ENCODE results near the gene LCN9.

Gene LCN9

DNA sequence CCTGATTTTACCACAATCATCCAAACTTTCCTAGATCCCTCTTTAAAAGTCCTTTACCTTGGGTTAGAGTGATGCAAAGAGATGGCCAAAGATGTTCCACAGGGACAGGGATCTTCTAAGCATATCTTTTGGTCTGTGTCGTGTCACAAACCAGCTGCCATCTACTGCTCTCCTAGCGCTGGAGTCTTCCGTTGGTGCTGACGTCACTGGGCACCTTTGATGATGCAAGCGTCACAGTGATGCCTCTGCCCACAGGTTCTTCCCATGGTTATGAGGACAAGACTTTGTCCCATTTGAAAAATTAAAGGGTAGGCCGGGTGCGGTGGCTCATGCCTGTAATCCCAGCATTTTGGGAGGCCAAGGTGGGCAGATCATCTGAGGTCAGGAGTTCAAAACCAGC is 22.1 kb upstream of the LCN9 start:
- no peaks in the 10 kb centered on the region for H3K4me1 ChIP-seq (ENCODE audit: low read length)
- H3K79me2 ChIP-seq (ENCODE audit: low read length), result no peaks in the 10 kb centered on the region
- H3K36me3 ChIP-seq (replicated peaks; ENCODE audit: low read depth, low read length), result no peaks in the 10 kb centered on the region
- no peak overlapping the region for H2AFZ ChIP-seq (ENCODE audit: low read depth, low read length)
- H3K4me3 ChIP-seq (ENCODE audit: low read length), result no peak overlapping the region
- H3K9ac ChIP-seq (ENCODE audit: low read length), result no peak overlapping the region
- H3K4me2 ChIP-seq (ENCODE audit: low read length), result no peak overlapping the region
- 0 out of 2 replicates have a peak, but pooled peaks cover 6% of the 10 kb centered on the region for H3K9me3 ChIP-seq (ENCODE audit: insufficient read depth, low read length)
- H4K20me1 ChIP-seq (ENCODE audit: insufficient read depth, low read length), result no peaks in the 10 kb centered on the region
- TF ChIP-seq EZH2phosphoT487 (IDR thresholded peaks at IDR 0.05; ENCODE audit: low read depth) (no peak), CTCF (IDR thresholded peaks at IDR 0.05; ENCODE audit: low read depth, low read length) (no peak)
- no peak overlapping the region for H3K27ac ChIP-seq (ENCODE audit: low read length)
- no peaks in the 10 kb centered on the region for H3K27me3 ChIP-seq (ENCODE audit: low read depth, low read length)

DNA sequence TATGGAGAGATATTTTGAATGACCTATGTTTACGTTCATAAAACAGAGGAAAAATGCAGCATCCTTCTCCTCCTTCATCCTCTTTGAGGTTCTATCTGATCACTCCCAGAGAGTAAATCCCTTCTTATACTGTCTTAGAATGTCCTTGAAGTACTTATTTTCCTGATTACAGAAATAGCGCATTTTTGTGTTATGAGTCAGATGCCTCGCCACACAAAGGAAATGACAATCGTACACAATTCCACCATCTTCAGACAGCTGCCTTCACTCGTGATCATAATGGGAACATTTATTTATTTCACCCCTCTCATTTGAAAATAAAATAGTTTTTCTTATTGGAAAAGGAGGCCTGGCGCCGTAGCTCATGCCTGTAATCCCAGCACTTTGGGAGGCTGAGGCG is 21.4 kb upstream of the LCN9 start:
- Histone ChIP-seq H3K27ac (ENCODE audit: low read length) (no peak overlapping the region), H3K4me2 (ENCODE audit: low read length) (no peak overlapping the region), H3K27me3 (ENCODE audit: low read depth, low read length) (no peaks in the 10 kb centered on the region), H3K9ac (ENCODE audit: low read length) (no peak overlapping the region), H3K36me3 (replicated peaks; ENCODE audit: low read depth, low read length) (no peaks in the 10 kb centered on the region), H3K4me3 (ENCODE audit: low read length) (no peak overlapping the region), H3K79me2 (ENCODE audit: low read length) (no peaks in the 10 kb centered on the region), H3K4me1 (ENCODE audit: low read length) (no peaks in the 10 kb centered on the region), H4K20me1 (ENCODE audit: insufficient read depth, low read length) (no peaks in the 10 kb centered on the region), H3K9me3 (ENCODE audit: insufficient read depth, low read length) (0 out of 2 replicates have a peak, but pooled peaks cover 6% of the 10 kb centered on the region), H2AFZ (ENCODE audit: low read depth, low read length) (no peak overlapping the region)
- TF ChIP-seq CTCF (IDR thresholded peaks at IDR 0.05; ENCODE audit: low read depth, low read length) (no peak), EZH2phosphoT487 (IDR thresholded peaks at IDR 0.05; ENCODE audit: low read depth) (no peak)

DNA sequence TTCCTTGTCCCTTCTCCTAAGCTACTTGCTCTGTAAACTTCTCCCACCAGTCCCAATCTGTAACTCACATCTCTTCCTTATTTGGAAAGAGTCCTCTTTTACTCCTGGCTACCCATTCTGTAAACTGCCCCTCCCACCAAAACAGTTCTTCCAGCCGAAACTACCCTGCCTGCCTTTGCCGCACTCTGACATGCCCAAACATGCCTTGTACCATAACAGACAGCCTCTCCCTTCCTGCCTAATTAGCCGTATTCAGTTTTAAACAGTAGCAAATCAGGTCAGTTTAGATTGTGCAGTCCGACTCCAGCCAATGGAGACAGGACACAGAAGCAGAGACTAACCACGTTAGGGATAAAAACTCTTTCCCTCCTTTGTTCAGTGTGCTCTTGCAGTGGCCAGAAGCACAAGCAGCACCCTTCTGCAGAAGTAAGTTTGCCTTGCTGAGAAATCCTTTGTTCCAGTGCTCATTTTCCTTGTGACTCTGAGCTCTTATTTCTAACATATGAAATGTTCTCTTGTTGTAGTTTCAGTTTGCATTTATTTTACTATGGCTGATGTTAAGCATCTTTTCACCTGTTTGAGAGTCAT is 18.4 kb upstream of the LCN9 start:
- Histone ChIP-seq H3K4me3 (ENCODE audit: low read length) (no peak overlapping the region), H3K79me2 (ENCODE audit: low read length) (no peaks in the 10 kb centered on the region), H3K9me3 (ENCODE audit: insufficient read depth, low read length) (peaks cover 24% of the 10 kb centered on the region; the same call in 1 of the 2 replicates), H2AFZ (ENCODE audit: low read depth, low read length) (no peak overlapping the region), H3K36me3 (replicated peaks; ENCODE audit: low read depth, low read length) (no peaks in the 10 kb centered on the region), H3K4me1 (ENCODE audit: low read length) (no peaks in the 10 kb centered on the region), H3K27ac (ENCODE audit: low read length) (no peak overlapping the region), H4K20me1 (ENCODE audit: insufficient read depth, low read length) (no peaks in the 10 kb centered on the region), H3K4me2 (ENCODE audit: low read length) (no peak overlapping the region), H3K27me3 (ENCODE audit: low read depth, low read length) (no peaks in the 10 kb centered on the region), H3K9ac (ENCODE audit: low read length) (no peak overlapping the region)
- TF ChIP-seq CTCF (IDR thresholded peaks at IDR 0.05; ENCODE audit: low read depth, low read length) (no peak), EZH2phosphoT487 (IDR thresholded peaks at IDR 0.05; ENCODE audit: low read depth) (no peak)

GRCh38 chr9:135647884-135648283 is 15.2 kb upstream of the LCN9 start:
- no peak for TF ChIP-seq CTCF (IDR thresholded peaks at IDR 0.05; ENCODE audit: low read depth, low read length)
- no peak overlapping the region for H3K9ac ChIP-seq (ENCODE audit: low read length)
- peaks cover 29% of the 10 kb centered on the region; the same call in 1 of the 2 replicates for H3K9me3 ChIP-seq (ENCODE audit: insufficient read depth, low read length)
- H4K20me1 ChIP-seq (ENCODE audit: insufficient read depth, low read length), result no peaks in the 10 kb centered on the region
- no peaks in the 10 kb centered on the region for H3K36me3 ChIP-seq (replicated peaks; ENCODE audit: low read depth, low read length)
- H3K27ac ChIP-seq (ENCODE audit: low read length), result no peak overlapping the region
- H3K4me1 ChIP-seq (ENCODE audit: low read length), result no peaks in the 10 kb centered on the region
- H3K4me3 ChIP-seq (ENCODE audit: low read length), result no peak overlapping the region
- no peaks in the 10 kb centered on the region for H3K27me3 ChIP-seq (ENCODE audit: low read depth, low read length)
- no peak overlapping the region for H3K4me2 ChIP-seq (ENCODE audit: low read length)
- H2AFZ ChIP-seq (ENCODE audit: low read depth, low read length), result no peak overlapping the region
- H3K79me2 ChIP-seq (ENCODE audit: low read length), result no peaks in the 10 kb centered on the region

Measured in OCI-LY3 (cell line).